LHCN-M2 (cell line): ENCODE results near the gene ATP7B. TPM values are rescaled to one million over a fixed set of nuclear protein-coding genes. Genes with fewer than 3 reads are reported as not detected.
A peak's percentile ranks its signal among the peaks of the same experiment; 100 is the strongest.

ENCODE experiments used
- DNase-seq: peaks from one replicate; pipeline ENCODE4 v3.0.0-alpha.2; 2012; ENCODE audit warnings: low read depth
- total RNA-seq: library from RNA; depleted of rRNA; stranded (reverse); fragments of >200 nt; gene quantifications from 2 replicates; pipeline ENCODE4 v1.2.3, GENCODE V29; 2014

ATP7B gene
- total RNA-seq, 1 experiment from 2014 or later = 1.8 TPM

DNA sequence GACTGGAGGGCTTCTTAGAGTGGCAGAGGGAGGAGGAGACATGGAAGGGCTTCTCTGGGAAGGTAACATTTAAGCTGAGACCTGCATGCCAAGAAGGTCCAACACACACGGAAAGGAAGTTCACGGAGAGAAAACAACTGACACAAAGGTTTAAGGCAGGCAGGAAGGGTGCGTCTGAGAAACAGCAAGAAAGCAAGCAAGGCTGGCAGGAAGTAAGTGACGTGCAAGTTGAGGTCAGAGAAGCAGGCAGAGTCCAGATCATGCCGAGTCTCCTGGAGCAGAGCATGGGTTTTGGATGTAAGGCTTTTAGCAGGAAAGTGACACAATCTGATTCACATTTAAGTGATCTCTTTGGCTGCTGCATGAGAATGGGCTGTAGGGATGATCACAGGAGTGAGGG, 60.5 kb downstream of the ATP7B start:
- DNase-seq = no peak

DNA sequence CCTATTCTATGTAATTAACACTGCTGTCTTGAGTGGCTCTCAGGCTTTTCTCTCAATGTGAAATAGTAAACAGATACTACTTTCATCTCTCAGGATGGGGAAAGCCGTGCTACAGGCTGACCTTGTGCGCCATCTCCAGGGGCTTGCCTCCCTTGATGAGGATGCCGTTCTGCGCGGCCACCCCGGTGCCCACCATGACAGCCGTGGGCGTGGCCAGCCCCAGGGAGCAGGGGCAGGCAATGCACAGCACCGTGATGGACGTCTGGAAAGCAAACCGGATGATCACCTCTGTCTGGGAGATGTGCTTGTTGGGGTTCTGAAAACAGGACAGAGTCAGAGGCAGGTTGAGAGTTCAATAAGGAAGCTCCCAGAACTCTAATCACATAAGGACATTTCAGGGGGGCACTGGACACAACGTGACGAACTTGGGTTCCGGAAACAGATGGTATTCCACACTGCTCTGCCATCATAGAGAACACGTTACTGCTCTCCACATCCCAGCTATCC, 65.0 kb downstream of the ATP7B start:
- DNase-seq = no peak

DNA sequence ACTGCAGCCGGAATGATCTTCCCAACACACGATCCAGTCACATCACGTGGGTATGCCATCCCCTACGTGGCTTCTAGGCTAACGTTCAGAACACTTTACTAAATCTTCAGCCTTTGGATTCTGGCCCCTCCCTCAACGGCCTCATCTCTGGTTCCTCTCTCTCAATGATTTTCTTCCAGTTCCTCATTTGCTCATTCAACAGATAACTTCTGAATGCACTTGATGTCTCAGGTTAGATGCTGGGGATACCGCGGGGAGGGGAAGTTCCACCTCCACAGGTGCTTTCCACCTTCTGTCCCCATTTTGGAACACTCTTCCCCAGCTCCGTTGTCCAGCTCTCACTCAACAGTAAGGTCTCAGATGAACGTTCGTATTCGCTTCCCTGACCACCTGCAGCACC, 66.1 kb downstream of the ATP7B start:
- no peak for DNase-seq

DNA sequence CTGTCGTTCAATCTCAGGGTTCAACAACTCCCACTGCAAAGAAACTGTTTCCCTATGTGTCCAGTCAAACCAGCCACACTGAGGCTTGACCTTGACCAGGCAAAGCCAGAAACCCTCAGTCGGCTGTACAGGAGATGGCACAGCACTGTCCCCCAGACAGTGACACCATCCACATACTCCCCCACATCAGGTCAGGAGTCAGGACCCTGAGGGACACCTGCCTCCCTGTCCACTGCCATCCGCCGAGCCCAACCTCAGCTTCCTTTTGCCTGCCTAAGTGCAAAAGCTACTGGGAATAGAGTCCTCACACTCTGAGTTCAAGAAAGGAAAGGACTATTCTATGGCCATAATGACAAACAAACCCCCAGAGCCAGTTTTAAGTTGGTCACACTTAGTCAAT, 66.8 kb downstream of the ATP7B start:
- no peak for DNase-seq

DNA sequence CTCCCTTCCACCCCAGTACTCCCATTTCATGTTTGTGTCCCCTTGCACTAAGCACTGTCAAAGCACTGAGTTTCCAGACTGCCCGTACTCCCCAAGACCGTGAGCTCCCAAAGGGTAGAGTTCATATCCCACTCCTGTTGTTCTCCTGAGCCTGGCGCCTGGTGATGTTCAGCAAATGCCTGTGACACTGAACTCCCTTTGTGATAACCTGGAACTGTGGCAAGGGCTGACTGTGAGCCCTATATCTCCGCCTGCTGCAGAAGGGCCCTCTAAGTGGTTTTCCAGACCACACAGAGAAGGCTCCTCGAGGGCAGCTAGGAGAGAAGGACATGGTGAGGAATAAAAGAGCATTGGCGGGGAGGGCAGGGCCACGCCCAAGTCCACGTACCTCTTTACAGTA, 67.5 kb downstream of the ATP7B start:
- no peak for DNase-seq

DNA sequence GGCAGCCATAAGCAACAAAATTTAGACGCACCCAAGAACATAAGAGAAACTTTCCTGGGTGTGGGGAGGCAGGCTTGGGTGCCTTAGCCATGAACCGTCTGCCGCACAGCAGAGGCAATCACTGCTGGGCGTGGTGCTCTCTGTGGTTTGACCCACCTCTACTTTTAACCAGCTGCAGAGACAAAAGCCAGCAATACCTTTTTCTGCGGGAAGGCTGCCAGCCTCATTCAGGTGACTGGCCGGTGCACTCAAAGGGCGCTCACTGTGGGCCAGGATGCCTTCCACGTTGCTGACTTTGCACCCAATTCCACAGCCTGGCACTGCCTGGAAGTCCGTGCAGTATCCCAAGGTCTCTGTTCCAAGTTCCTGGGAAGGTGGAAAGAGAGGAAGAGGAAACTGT, 69.1 kb downstream of the ATP7B start:
- no peak for DNase-seq

DNA sequence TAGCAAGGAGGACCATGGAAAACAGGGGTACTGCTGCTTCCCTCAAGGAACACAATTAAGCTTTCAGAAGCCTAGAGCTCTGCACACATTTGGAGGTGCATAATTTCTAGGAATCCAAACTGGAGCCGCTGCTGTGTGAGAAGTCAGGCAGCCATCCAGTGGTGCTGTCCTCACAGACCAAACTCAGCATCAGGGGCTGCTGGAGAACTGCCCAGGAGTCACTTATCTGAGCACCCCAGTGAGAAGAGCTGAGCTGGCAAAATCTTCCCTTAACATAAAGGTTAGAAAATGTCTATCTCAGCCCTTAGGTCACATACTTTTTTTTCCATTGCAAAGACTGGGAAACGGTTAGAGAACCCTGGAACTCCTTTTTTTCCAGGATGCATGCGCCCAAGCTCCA, 72.8 kb downstream of the ATP7B start:
- no peak for DNase-seq

DNA sequence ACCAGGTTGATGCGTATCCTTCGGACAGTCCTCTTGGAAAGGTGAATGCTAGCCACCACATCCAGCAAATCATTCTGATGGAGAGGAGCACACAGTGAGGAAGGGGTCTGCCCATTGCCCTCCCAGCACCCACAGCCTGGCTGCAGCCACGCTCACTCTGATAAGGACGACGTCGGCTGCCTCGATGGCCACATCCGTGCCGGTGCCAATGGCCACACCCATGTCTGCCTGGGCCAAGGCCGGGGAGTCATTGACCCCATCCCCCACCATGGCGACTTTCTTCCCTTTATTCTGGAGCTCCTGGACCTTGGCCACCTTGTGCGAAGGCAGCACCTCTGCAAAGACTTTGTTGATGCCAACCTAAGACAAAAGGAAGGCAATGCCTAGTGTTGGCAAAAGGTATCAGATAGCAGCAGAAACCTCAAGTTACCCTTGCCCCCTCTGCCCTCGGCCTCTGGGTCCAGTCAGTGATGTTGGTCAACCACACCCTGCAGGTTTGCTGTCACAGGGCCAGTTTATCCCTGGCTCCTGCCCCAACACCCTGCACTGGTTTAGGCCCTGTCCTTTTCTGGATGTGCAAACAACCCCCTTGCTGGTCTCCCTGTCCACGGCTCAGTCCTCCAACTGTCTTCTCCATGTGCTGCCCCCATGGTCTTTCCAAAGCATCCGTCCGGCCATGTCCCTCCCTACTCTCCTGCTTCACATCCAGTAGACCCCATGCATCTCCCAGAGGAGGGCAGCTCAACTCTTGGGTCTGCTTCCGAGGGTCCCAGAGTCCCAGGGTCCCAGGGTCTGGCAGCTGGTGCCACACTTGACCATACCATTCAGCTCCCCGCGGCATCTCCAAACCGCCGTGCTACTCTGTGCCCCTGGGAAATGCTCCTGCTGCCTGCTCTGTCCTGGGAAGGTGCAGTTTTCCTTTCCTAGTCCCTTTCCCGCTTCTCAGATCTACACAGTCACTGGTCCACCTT, 73.6 kb downstream of the ATP7B start:
- no peak for DNase-seq

DNA sequence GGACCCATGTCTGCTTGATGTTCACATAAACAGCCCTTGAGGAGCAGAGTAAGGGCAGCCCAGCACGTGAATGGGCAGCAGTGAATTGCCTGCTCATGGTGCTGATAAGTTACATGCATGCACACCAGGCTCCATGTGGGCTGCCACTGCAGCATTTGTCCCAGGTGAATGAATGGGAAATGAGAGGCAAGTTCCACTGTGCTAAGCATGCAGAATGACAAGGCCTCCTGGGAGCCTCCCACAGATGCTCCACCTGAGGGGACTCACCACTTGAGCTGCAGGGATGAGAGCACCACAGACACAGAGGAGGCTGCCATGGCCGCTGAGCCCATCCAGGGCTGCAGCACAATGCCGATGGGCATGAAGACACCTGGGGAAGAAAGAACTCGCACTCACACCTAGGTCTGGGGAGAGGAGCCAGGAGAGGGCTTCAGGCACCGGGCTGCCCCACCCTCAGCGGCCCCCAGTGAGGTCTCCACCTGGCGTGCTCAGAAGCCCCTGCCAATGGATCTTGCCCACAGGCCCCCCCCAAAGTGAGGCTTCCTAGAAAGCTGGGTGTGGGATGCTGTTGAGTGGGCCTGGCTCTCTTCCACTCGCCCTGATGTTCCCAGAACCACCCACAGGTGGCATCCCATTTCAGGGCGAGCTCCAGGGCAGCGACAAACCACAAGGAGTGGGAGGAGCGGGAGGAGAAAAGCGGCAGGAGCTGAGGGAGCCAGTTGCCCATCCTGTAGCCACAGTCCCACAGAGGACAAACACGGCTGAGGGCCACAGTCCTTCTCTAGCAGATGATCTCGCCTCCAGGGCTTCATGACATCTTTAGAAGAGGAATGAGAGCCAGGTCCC, 75.7 kb downstream of the ATP7B start:
- peak; percentile 29 for DNase-seq

DNA sequence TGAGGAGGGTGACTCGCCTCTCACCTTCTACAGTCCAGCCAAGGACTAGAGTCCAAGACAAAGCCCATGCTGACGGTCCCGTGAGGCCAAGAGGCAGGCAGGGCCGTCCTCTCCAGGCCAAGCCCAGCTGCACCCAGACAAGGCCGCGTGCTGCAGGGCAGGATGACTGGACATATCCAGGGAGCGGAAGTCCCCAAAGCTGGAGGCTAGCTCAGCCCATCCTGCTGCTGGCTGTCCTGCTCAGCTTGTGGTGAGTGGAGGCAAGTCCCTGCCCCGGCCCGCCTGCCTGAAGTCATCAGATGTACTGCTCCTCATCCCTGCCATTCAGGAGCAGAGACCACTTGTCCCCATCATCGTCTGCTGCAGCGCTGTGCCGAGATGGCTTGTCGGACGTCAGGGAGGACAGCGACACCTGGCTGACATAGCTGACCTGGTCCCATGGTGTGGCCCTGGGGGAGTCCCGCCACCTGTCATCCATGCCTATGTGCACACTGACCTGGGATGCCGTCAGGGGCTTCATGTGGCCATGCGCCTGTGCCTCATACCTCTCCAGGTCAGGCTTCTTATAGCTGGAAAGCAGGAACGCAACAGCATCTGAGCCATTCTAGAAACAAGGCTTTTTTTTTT, 76.7 kb downstream of the ATP7B start:
- DNase-seq = no peak

DNA sequence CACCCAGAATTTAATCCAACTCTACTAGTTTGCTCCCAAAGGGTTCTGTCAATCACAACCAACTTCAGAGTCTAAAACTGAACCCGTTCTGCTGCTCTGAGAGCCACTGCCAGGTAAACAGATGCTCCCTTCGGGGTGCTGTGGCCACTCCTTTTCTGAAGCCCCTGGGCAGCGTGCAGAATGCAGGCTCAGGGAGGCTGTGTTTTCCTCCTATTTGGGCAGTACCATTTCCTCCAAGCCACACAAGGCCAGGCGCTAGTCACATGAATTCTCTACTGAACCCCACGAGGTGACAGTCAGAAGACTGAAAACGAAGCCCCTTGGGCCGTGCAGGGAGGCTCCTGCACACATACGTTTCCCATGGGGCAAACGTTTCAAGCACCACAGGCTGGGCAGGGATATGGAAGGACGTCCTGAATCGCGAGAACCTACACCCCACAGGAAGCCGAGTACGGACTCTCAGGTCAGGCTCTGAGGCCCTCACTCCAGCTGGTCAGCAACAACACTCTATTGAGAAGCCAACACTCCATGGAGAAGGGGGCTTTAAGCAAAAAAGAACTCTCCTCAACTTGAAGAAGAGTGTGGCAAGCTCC, 77.7 kb downstream of the ATP7B start:
- DNase-seq = no peak

DNA sequence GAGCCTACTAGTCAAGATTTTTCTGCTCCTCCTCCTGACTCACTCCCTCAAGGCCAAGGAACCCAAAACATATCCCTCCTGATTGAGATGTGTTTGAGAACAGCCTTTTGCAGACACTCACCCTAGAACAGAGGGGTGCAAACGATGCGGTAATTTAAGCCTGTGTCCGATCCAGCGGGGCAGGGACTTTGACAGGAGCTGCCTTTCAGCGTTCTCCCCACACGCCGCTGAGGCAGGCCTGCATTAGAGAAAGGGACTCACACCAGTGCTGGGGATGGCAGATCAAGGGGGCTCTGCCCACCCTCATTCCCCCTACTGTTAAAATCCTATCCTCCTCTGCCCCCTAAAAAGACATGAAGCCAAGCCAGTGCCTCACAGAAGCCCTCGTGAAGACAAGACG, 79.0 kb downstream of the ATP7B start:
- no peak for DNase-seq

DNA sequence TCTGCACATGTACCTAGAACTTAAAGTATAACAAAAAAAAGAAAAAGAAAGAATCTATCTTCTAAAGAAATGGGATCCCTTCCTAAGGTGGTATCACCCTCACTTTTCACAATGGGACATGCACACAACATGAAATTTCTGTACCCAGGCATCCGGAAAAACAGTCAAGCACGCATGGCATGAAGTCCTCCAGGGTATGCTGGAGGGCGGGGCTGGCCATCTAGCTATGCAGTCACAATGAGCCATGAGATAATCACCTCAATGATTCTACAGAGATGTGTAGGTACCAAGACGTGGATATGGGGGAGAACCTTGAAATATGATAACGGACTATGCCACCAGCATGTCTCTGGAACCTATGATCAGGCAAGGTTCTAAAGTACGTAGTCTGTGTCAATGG, 79.6 kb downstream of the ATP7B start:
- no peak for DNase-seq

DNA sequence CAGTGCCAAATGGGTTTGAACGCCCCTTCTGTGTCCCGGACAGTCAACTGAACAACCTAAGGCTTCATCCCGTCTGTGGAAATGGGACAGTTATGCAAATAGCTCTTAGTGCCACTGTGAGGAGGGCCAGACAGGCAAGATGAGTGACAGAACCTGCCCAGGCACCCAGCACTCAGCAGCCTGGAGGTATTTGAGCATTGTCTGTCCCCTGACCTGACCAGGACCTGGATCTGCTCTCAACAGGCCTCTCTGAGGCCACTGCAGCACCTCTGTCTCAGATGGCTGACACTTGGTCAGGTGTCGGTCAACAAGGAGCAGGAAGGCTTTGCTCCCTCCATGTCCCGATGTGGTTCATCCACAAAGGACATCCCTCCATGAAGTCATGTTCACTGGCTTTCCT, 81.6 kb downstream of the ATP7B start:
- DNase-seq = no peak

DNA sequence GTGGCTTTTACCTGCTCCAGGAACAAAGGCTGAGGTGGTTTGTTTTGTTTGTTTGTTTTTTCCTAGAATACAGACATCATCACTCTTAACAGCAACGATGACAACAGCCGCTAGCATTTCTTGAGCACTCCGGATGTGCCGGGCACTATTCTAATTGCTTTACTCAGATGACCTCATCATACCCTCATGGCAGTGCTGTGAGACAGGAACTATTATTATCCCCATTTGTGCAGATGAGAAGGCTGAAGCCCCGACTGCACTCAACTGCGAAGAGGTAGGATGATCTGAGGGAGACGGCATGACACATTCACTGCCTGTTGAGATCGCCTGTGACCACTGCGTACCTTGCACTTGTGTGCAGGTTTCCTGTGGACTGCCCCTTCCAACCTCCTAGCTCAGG, 83.0 kb downstream of the ATP7B start:
- no peak for DNase-seq

DNA sequence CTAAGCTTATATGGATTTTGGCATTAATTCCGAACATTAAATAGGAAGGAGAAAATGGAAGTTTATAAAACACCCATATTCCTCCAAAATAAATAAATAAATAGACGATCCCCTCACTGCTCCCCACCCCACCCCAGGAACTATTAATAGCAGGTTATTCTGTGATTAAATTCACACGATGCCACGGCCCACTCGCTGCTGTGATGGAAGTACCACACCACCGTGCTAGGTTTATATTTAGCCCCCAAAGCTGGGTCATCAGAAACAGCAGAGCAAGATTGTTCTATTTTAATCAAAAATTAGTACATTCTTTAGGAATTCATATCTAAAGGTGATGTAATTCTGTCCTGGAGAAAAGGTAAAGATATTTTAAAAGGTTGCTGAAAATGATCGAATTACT, 84.1 kb downstream of the ATP7B start:
- no peak for DNase-seq

DNA sequence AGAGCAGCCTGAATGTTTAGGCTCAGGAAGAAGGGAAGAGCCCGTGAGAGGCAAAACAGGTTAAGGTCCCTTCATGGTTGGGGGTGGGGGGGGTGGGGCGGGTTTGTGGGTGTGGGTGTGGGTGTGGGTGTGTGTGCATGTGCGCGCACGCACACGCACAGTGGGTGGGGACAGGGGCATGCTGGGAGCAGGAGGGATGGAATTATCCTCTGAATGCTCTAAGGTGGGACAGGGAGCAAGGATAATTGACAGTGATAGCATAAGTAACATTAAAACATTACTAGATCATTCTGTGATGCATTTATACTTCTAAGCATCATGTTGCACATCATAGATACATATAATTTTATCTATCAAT, 84.7 kb downstream of the ATP7B start:
- DNase-seq = no peak

DNA sequence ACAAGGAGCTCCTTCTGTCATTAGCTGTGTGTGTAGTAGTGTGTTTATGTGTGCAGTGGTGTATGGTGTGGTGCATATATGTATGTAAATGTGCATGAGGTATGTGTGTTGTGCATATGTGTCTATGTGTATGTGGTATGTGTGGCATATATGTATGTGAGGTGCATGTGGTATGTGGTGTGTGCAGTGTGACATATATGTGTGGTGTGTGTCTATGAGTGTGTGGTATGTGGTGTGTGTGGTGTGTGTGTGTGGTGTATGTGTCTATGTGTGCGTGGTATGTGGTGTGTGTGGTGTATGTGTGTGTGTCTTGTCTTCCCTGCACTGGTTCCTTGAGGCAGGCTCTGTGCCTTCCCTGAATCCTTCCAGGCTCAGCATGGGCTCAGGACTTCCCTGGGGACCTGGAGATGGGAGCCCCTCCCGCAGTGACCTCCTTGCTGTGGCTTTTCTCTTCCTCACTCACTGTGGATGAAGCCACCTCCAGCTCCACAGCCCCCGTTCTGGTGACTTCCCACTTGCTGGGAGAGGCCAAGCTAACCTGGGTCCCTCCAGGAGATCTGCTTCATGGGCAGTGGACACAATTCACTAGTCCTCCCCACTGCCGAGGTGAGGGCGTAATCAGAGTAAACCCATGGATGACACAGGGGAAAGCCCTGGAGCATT, 85.3 kb downstream of the ATP7B start:
- DNase-seq = no peak

DNA sequence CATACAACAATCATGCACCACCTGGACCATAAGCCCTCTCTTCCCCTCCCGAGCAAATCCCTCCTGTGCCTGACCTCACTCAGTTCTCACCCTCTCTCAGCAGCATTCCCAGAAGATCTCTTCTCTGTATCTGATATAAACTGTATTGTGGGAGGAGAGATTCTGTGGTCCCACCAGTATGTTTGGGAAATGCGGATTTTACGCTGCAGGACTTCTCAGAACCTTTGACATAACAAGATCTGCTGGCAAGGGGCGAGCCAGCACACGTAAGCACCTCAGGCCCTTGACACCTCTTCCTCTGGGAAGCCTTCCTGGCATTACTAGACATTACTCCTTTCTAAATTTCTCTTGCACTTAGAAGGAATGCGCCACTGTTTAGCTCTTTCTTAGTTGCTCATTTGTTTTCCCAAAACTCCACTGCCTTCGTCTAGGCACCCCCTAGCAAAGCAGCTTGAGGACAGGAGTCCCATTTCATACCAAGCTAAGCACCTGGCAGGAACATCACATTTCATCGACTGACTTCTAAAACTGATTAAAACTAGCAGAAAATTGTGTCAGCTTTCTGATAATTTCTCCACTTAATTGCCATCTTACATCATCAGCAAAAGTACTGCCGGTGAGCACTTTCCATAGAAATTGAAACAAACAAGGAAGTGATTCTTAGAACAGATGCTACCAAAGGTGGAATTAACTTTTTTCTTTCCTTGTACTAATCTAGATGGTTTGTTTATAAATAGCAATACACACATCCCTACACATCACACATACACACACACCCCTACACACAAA, 86.3 kb downstream of the ATP7B start:
- DNase-seq = no peak

DNA sequence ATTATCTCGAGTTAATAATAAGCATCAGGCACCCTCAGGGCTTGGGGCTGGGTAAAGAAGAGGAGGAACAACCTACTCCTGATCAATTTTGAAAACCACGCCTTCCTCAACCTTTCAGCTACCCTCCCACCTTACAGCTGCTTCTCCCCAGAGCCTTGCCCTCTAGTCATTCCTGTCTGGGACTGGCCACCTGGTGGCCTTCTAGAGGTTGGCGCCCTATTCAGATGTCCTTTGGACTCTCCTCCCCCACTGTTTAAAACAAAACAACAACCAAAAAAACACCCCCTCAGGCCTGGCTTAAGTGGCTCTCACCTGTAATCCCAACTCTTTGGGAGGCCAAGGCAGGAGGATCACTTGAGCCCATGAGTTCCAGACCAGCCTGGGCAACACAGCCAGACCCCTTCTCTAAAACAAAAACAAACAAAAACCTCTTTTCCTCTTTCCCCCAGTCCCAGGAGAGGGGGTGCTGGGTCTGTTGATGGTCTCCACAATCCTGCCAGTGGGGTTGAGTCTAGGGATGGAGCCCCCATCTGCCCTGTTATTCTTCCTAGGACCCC, 87.2 kb downstream of the ATP7B start:
- DNase-seq = no peak
